Esophagus mucosa (tissue), 1 donor: ENCODE measurements around the gene PPP6R2. TPM values are rescaled to one million over a fixed set of nuclear protein-coding genes. Genes with fewer than 3 reads are reported as not detected.

Source experiments
- ATAC-seq: fragments of 200-7000 bp; cut with Tn5 transposase; one replicate; pipeline ENCODE4 v1.9.1; 2020
- total RNA-seq: library from RNA; stranded (reverse); gene quantifications from one replicate; pipeline ENCODE4 v1.2.4, GENCODE V29; 2023
- donor health status: DM: yes; HTN: yes; CAD: no.

PPP6R2 gene
- total RNA-seq, 1 donor from 2014 or later: 29.3 TPM

- ATAC-seq: peak; percentile 38
Observed at GRCh38 chr22:50435291-50436014, 92.3 kb downstream of the PPP6R2 start.

GRCh38 chr22:50436015-50436830 lies 93.1 kb downstream of the PPP6R2 start:
- no peak for ATAC-seq

GRCh38 chr22:50436841-50437341 lies 93.8 kb downstream of the PPP6R2 start:
- ATAC-seq: no peak

GRCh38 chr22:50437511-50438304 lies 94.6 kb downstream of the PPP6R2 start:
- no peak for ATAC-seq

GRCh38 chr22:50438305-50439275 lies 95.5 kb downstream of the PPP6R2 start:
- no peak for ATAC-seq

- no peak for ATAC-seq
Observed at GRCh38 chr22:50439314-50439870, 96.3 kb downstream of the PPP6R2 start.

- ATAC-seq: no peak
Observed at GRCh38 chr22:50439871-50440331, 96.8 kb downstream of the PPP6R2 start.

GRCh38 chr22:50440544-50441249 lies 97.6 kb downstream of the PPP6R2 start:
- no peak for ATAC-seq

- no peak for ATAC-seq
Observed at GRCh38 chr22:50441428-50441993, 98.4 kb downstream of the PPP6R2 start.

GRCh38 chr22:50443197-50443596 lies 100.1 kb downstream of the PPP6R2 start:
- ATAC-seq: no peak

- ATAC-seq: peak; percentile 1
Observed at GRCh38 chr22:50443801-50444625, 100.9 kb downstream of the PPP6R2 start.

- ATAC-seq: no peak
Observed at GRCh38 chr22:50444663-50445062, 101.5 kb downstream of the PPP6R2 start.

GRCh38 chr22:50445071-50445879 lies 102.1 kb downstream of the PPP6R2 start:
- ATAC-seq: no peak

- ATAC-seq: no peak
Observed at GRCh38 chr22:50445880-50446707, 103.0 kb downstream of the PPP6R2 start.

GRCh38 chr22:50446708-50447575 lies 103.8 kb downstream of the PPP6R2 start:
- peak; percentile 7 for ATAC-seq
